Neural cell (in vitro differentiated cells): ENCODE results near the gene PGM5. TPM values are rescaled to one million over a fixed set of nuclear protein-coding genes. Genes with fewer than 3 reads are reported as not detected.

ENCODE experiments used
- H2AFZ ChIP-seq: fragments of 200-600, 300-800 bp; sonication (generic), shearing (Covaris generic); 2 replicates; pipeline ENCODE4 v1.6.0; 2014; ENCODE audit warnings: low read depth, mild to moderate bottlenecking, antibody characterized with exemption, low read length, moderate library complexity
- H3F3A ChIP-seq: fragments of 200-600 bp; shearing (Covaris generic); 2 replicates; pipeline ENCODE4 v1.6.1; 2016; ENCODE audit warnings: mild to moderate bottlenecking, moderate library complexity, mixed read lengths, antibody characterized with exemption, low read length; ENCODE audit not compliant: insufficient read depth, poor library complexity, severe bottlenecking
- H3K27ac ChIP-seq: fragments of 200-600, 300-800 bp; sonication (generic), shearing (Covaris generic); 2 replicates; pipeline ENCODE4 v1.5.1; 2014; ENCODE audit warnings: mild to moderate bottlenecking, low read length, moderate library complexity
- H3K27me3 ChIP-seq: fragments of 300-800, 200-600 bp; sonication (generic), shearing (Covaris generic); 2 replicates; pipeline ENCODE4 v1.6.0; 2014; ENCODE audit warnings: mild to moderate bottlenecking, low read depth, low read length, moderate library complexity; ENCODE audit not compliant: insufficient read depth
- H3K36me3 ChIP-seq: fragments of 300-800, 200-600 bp; sonication (generic), shearing (Covaris generic); 2 replicates; pipeline ENCODE4 v1.5.1; 2014; ENCODE audit warnings: mild to moderate bottlenecking, antibody characterized with exemption, low read length, moderate library complexity; ENCODE audit not compliant: insufficient read depth
- H3K4me2 ChIP-seq: fragments of 300-800, 200-600 bp; sonication (generic), shearing (Covaris generic); 2 replicates; pipeline ENCODE4 v1.6.0; 2014; ENCODE audit warnings: mild to moderate bottlenecking, low read length
- H3K4me3 ChIP-seq: fragments of 300-800, 200-600 bp; sonication (generic), shearing (Covaris generic); 2 replicates; pipeline ENCODE4 v1.5.1; 2014; ENCODE audit warnings: mild to moderate bottlenecking, low read length, moderate library complexity
- H3K79me2 ChIP-seq: fragments of 200-600 bp; shearing (Covaris generic); replicated peaks from 2 replicates; pipeline ENCODE4 v1.6.0; 2014; ENCODE audit warnings: mild to moderate bottlenecking, low read length, moderate library complexity; ENCODE audit not compliant: insufficient read depth
- H3K9ac ChIP-seq: fragments of 300-800, 200-600 bp; sonication (generic), shearing (Covaris generic); 2 replicates; pipeline ENCODE4 v1.6.1; 2016; ENCODE audit warnings: mild to moderate bottlenecking, low read length, mixed read lengths
- H3K9me2 ChIP-seq: fragments of 200-600 bp; shearing (Covaris generic); 2 replicates; pipeline ENCODE4 v1.6.1; 2016; ENCODE audit warnings: mild to moderate bottlenecking, low read length, mixed read lengths; ENCODE audit not compliant: insufficient read depth
- H3K9me3 ChIP-seq: fragments of 200-600, 300-800 bp; sonication (generic), shearing (Covaris generic); 2 replicates; pipeline ENCODE4 v1.6.1; 2016; ENCODE audit warnings: mild to moderate bottlenecking, mixed run types, low read length, moderate library complexity, mixed read lengths
- H4K20me1 ChIP-seq: fragments of 200-600 bp; shearing (Covaris generic); 2 replicates; pipeline ENCODE4 v1.6.1; 2016; ENCODE audit warnings: mild to moderate bottlenecking, mixed run types; ENCODE audit not compliant: insufficient read depth
- CTCF ChIP-seq: fragments of 450-650 bp; IDR thresholded peaks from 2 replicates; pipeline ENCODE4 v1.5.1; 2014; ENCODE audit warnings: antibody characterized with exemption, mild to moderate bottlenecking, moderate library complexity; ENCODE audit not compliant: poor library complexity, severe bottlenecking
- EP300 ChIP-seq: fragments of 450-650 bp; conservative IDR thresholded peaks from 2 replicates; pipeline ENCODE4 v1.6.1; 2014; ENCODE audit warnings: antibody characterized with exemption, mild to moderate bottlenecking, moderate library complexity; ENCODE audit not compliant: poor library complexity, severe bottlenecking
- EZH2 ChIP-seq: fragments of 200-600, 300-800 bp; shearing (Covaris generic), sonication (generic); IDR thresholded peaks from 2 replicates; pipeline ENCODE4 v1.6.1; 2014; ENCODE audit warnings: antibody characterized with exemption, low read length, borderline replicate concordance, mild to moderate bottlenecking; ENCODE audit not compliant: insufficient read depth, poor library complexity, severe bottlenecking
- MXI1 ChIP-seq: fragments of 450-650 bp; conservative IDR thresholded peaks from 2 replicates; pipeline ENCODE4 v1.6.1; 2014; ENCODE audit warnings: antibody characterized with exemption, mild to moderate bottlenecking; ENCODE audit not compliant: poor library complexity, severe bottlenecking
- POLR2AphosphoS5 ChIP-seq: IDR thresholded peaks from 2 replicates; pipeline ENCODE4 v1.6.1; 2012
- RAD21 ChIP-seq: fragments of 450-650 bp; conservative IDR thresholded peaks from 2 replicates; pipeline ENCODE4 v1.6.1; 2014; ENCODE audit warnings: antibody characterized with exemption, mild to moderate bottlenecking, moderate library complexity
- REST ChIP-seq: IDR thresholded peaks from 2 replicates; pipeline ENCODE4 v1.6.1; 2012; ENCODE audit warnings: borderline replicate concordance
- SMC3 ChIP-seq: fragments of 450-650 bp; conservative IDR thresholded peaks from 2 replicates; pipeline ENCODE4 v1.6.1; 2014; ENCODE audit warnings: antibody characterized with exemption, mild to moderate bottlenecking, moderate library complexity; ENCODE audit not compliant: poor library complexity
- TAF1 ChIP-seq: IDR thresholded peaks from 2 replicates; pipeline ENCODE4 v1.6.1; 2012; ENCODE audit warnings: low read depth
- polyA plus RNA-seq: library from polyadenylated mRNA; depleted of rRNA; stranded (reverse); fragments of >200 nt; gene quantifications from 2 replicates; pipeline ENCODE4 v1.2.3, GENCODE V29; 2014

The PGM5 gene
- polyA plus RNA-seq, 1 donor from 2014 or later, result not detected

- H3F3A ChIP-seq, result no peaks in the 10 kb centered on the region
- TF ChIP-seq TAF1 (no peak), POLR2AphosphoS5 (no peak), EP300 (no peak), SMC3 (no peak), REST (no peak), RAD21 (no peak), CTCF (no peak), EZH2 (no peak), MXI1 (no peak)
- no peak overlapping the region for H3K4me2 ChIP-seq
- H2AFZ ChIP-seq, result no peak overlapping the region
- H3K79me2 ChIP-seq, result no peaks in the 10 kb centered on the region
- H3K27me3 ChIP-seq, result no peaks in the 10 kb centered on the region
- H3K27ac ChIP-seq, result no peak overlapping the region
- no peaks in the 10 kb centered on the region for H3K9me3 ChIP-seq
- no peak overlapping the region for H3K4me3 ChIP-seq
- H3K36me3 ChIP-seq, result no peaks in the 10 kb centered on the region
- no peaks in the 10 kb centered on the region for H3K9me2 ChIP-seq
- no peaks in the 10 kb centered on the region for H4K20me1 ChIP-seq
- H3K9ac ChIP-seq, result no peak overlapping the region
Observed at GRCh38 chr9:68428481-68428880, 72.1 kb downstream of the PGM5 start.

- no peaks in the 10 kb centered on the region for H3K9me3 ChIP-seq
- TF ChIP-seq SMC3, result no peak
- TF ChIP-seq REST, result no peak
- TF ChIP-seq TAF1, result no peak
- TF ChIP-seq POLR2AphosphoS5, result no peak
- TF ChIP-seq EP300, result no peak
- TF ChIP-seq RAD21, result no peak
- TF ChIP-seq CTCF, result no peak
- no peak for TF ChIP-seq MXI1
- no peak for TF ChIP-seq EZH2
- H3K27me3 ChIP-seq, result no peaks in the 10 kb centered on the region
- H3F3A ChIP-seq, result no peaks in the 10 kb centered on the region
- H3K9me2 ChIP-seq, result no peaks in the 10 kb centered on the region
- H4K20me1 ChIP-seq, result no peaks in the 10 kb centered on the region
- no peak overlapping the region for H2AFZ ChIP-seq
- H3K36me3 ChIP-seq, result no peaks in the 10 kb centered on the region
- H3K4me3 ChIP-seq, result no peak overlapping the region
- H3K27ac ChIP-seq, result no peak overlapping the region
- H3K79me2 ChIP-seq, result no peaks in the 10 kb centered on the region
- H3K4me2 ChIP-seq, result no peak overlapping the region
- H3K9ac ChIP-seq, result no peak overlapping the region
Observed at GRCh38 chr9:68429631-68430030, 73.2 kb downstream of the PGM5 start.
